ENCODE data around the gene ITIH6. TPM values are rescaled to one million over a fixed set of nuclear protein-coding genes. Genes with fewer than 3 reads are reported as not detected.
"Not testable (repeated sequence)": the region's sequence is repeated elsewhere in the genome, so short reads cannot be mapped to it uniquely, and the experiment has no call there.

ITIH6 gene
- total RNA-seq, 1 donor from 2014 or later: not detected

GRCh38 chrX:54754854-54755253, 43.2 kb downstream of the ITIH6 start:
- no peak overlapping the region for H3K4me3 Mint-ChIP-seq
- no peaks in the 10 kb centered on the region for H3K9me3 Mint-ChIP-seq
- H3K27ac Mint-ChIP-seq: no peak overlapping the region
- no peaks in the 10 kb centered on the region for H3K4me1 Mint-ChIP-seq (ENCODE audit: unreplicated experiment)
- H3K36me3 Mint-ChIP-seq: no peaks in the 10 kb centered on the region
- DNase-seq (ENCODE audit: extremely low spot score, unreplicated experiment): no peak
- H3K27me3 Mint-ChIP-seq: no peaks in the 10 kb centered on the region
- TF ChIP-seq CTCF (conservative IDR thresholded peaks at IDR 0.05): no peak

- Mint-ChIP-seq H3K4me1 (ENCODE audit: unreplicated experiment) (no peaks in the 10 kb centered on the region), H3K9me3 (no peaks in the 10 kb centered on the region), H3K4me3 (no peak overlapping the region), H3K36me3 (no peaks in the 10 kb centered on the region), H3K27ac (no peak overlapping the region), H3K27me3 (no peaks in the 10 kb centered on the region)
- no peak for TF ChIP-seq CTCF (conservative IDR thresholded peaks at IDR 0.05)
- no peak for DNase-seq (ENCODE audit: extremely low spot score, unreplicated experiment)
Observed at GRCh38 chrX:54748626-54749025, 49.4 kb downstream of the ITIH6 start.

GRCh38 chrX:54747733-54748393, 50.2 kb downstream of the ITIH6 start:
- no peak for DNase-seq (ENCODE audit: extremely low spot score, unreplicated experiment)
- TF ChIP-seq CTCF (conservative IDR thresholded peaks at IDR 0.05): no peak
- Mint-ChIP-seq H3K9me3 (no peaks in the 10 kb centered on the region), H3K4me3 (no peak overlapping the region), H3K27ac (no peak overlapping the region), H3K4me1 (ENCODE audit: unreplicated experiment) (no peaks in the 10 kb centered on the region), H3K36me3 (no peaks in the 10 kb centered on the region), H3K27me3 (no peaks in the 10 kb centered on the region)

- TF ChIP-seq CTCF (conservative IDR thresholded peaks at IDR 0.05): no peak
- Mint-ChIP-seq H3K9me3 (no peaks in the 10 kb centered on the region), H3K27ac (no peak overlapping the region), H3K36me3 (no peaks in the 10 kb centered on the region), H3K4me1 (ENCODE audit: unreplicated experiment) (no peaks in the 10 kb centered on the region), H3K4me3 (no peak overlapping the region), H3K27me3 (no peaks in the 10 kb centered on the region)
- DNase-seq (ENCODE audit: extremely low spot score, unreplicated experiment): no peak
Observed at GRCh38 chrX:54746928-54747327, 51.1 kb downstream of the ITIH6 start.

- DNase-seq (ENCODE audit: extremely low spot score, unreplicated experiment): no peak
- TF ChIP-seq CTCF (conservative IDR thresholded peaks at IDR 0.05): no peak
- H3K36me3 Mint-ChIP-seq: no peaks in the 10 kb centered on the region
- H3K4me1 Mint-ChIP-seq (ENCODE audit: unreplicated experiment): no peaks in the 10 kb centered on the region
- H3K27ac Mint-ChIP-seq: no peak overlapping the region
- no peaks in the 10 kb centered on the region for H3K9me3 Mint-ChIP-seq
- no peaks in the 10 kb centered on the region for H3K27me3 Mint-ChIP-seq
- H3K4me3 Mint-ChIP-seq: no peak overlapping the region
Observed at GRCh38 chrX:54745676-54746075, 52.4 kb downstream of the ITIH6 start.

- not testable (repeated sequence) for H3K4me3 Mint-ChIP-seq; H3K4me1 Mint-ChIP-seq (ENCODE audit: unreplicated experiment); H3K36me3 Mint-ChIP-seq; H3K27ac Mint-ChIP-seq; H3K27me3 Mint-ChIP-seq; DNase-seq (ENCODE audit: extremely low spot score, unreplicated experiment)
- H3K9me3 Mint-ChIP-seq: peaks cover 13% of the 10 kb centered on the region
Observed at GRCh38 chrX:54738567-54738966, 59.5 kb downstream of the ITIH6 start.

GRCh38 chrX:54736298-54736942, 61.6 kb downstream of the ITIH6 start:
- H3K4me3 Mint-ChIP-seq; H3K36me3 Mint-ChIP-seq; H3K4me1 Mint-ChIP-seq (ENCODE audit: unreplicated experiment); H3K27me3 Mint-ChIP-seq; DNase-seq (ENCODE audit: extremely low spot score, unreplicated experiment); H3K27ac Mint-ChIP-seq: not testable (repeated sequence)
- peaks cover 13% of the 10 kb centered on the region for H3K9me3 Mint-ChIP-seq

All from type B pancreatic cell (in vitro differentiated cells).